Hypothalamus (tissue), 51 donors: ENCODE results near the gene TMEM271.

Experiments
- DNase-seq, 51 donors: peaks; one replicate each; lab custom pipeline; 2025; lab: John Stamatoyannopoulos, UW

Gene TMEM271

DNA sequence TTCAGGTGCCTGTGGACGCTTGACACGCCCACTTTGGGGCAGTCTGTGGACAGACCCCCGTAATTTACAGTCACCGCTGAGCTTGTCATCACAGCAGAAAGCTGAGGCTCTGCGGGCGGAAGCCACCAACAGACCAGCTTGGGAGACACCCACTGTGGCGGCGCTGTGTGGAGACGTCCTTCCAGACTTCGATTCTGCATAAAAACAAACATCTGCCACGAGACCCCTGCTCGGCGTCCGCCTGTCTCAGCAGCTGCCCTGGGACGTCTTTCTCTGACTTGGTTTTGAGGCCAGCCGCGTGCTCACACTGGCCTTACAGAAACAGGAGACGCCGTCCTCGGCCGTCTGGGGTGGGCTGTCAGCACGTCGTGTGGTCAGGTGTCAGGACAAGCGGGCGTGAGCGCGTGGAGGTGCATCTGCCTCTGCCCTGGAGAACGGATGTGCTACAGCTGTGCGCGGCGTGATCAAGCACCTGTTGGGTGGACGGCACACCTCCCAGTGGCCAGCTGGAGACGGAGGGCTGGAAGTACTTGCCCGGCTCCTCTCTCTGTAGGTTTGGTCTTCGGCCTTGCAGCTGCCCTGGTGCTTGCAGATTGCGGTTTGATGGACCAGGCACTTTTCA, 39.6 kb downstream of the TMEM271 start:
- DNase-seq, result no peak

DNA sequence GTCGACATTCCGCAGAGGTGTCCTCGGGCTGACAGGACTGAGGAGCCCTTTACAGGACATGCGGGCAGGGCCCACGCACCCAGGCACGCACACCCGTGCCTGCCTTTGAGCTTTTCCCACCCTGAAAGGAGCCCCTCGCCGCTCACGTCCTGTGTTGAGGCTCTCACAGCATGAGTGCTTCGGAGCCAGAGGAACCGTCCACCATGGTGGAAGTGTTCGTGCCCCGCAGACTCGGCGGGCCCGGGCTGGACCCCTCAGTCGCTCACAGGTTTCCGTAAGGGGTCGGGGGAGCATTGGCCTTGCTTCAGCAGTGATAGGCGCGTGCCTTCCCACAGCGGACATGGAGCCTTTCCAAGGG, 40.2 kb downstream of the TMEM271 start:
- no peak for DNase-seq

DNA sequence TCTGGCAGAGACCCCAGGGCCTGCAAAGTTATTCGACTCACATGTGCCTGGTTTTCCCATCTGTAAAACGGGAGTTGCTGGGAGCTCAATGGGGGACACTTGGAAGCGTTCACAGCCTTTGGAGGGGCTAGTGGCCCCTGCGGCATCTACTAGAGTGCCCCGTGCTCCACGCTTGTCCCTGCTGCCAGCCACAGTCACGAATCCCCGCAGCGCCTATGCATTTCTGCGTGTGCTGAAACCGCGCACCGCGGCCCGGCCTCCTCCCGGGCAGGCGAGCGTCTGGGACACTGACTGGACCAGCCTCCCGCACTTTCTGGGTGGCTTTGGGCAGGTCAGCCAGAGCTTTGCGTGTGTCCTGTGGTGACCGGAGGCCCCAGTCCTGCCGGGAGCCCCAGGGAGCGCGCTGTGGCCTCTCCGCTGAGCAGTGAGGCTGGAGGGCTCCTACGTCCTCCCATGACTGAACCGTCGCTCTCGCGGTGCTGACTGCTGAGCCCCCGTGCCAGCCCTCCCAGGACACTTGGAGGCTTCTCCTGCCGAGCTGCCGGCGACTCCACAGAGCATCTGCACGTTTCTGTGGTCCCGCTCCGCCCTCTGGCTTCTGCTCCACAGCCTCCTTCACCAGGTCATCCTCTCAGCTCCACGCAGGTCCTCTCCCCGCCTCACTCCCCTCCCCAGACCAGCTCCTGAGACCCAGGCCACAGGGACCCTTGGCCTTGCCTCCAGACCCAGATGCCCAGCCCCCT, 40.7 kb downstream of the TMEM271 start:
- no peak for DNase-seq

DNA sequence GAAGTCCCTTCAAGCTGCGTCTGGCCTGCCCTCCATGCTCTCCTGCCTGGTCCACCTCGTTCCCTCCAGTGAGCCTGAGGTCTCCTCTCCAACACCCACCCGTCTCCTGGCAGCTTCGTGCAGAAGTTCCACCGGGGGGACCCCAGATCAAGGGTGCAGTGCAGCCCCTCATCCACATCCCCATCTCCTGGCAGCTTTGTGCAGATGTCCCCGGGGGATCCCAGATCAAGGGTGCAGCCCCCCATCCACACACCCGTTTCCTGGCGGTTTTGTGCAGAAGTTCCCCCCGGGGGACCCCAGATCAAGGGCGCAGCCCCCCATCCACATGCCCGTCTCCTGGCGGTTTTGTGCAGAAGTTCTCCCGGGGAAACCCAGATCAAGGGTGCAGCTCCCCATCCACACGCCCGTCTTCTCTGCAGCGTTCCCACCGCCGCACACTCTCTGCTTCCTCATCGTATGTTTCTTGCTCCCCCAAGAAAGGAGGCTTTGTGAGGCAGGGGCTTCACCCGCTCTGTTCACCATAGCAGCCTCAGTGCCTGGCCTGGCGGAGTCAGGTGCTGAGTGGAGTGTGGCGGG, 41.4 kb downstream of the TMEM271 start:
- no peak for DNase-seq

DNA sequence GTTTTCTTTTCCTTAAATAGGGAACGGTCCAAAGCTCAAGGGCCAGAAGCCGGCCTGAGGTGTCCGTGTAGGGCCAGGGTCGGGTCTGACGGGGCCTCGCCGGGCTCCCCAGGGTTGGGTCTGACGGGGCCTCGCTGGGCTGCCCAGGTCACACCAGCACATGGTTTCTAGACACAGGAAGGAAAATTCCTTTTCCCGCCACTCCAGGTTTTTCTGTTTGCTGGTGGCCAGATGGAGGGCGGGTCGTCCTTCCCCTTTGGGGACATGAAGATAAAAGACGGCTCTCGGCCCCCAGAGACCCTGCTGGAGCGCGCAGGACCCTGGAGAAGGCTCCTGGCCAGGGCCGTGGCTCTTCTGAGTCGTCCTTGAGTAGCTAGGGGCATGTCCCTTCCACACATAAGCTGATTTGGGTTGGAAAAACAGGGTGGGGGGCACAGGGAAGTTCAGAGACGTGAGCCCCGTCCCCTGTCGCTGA, 42.0 kb downstream of the TMEM271 start:
- DNase-seq, result no peak

DNA sequence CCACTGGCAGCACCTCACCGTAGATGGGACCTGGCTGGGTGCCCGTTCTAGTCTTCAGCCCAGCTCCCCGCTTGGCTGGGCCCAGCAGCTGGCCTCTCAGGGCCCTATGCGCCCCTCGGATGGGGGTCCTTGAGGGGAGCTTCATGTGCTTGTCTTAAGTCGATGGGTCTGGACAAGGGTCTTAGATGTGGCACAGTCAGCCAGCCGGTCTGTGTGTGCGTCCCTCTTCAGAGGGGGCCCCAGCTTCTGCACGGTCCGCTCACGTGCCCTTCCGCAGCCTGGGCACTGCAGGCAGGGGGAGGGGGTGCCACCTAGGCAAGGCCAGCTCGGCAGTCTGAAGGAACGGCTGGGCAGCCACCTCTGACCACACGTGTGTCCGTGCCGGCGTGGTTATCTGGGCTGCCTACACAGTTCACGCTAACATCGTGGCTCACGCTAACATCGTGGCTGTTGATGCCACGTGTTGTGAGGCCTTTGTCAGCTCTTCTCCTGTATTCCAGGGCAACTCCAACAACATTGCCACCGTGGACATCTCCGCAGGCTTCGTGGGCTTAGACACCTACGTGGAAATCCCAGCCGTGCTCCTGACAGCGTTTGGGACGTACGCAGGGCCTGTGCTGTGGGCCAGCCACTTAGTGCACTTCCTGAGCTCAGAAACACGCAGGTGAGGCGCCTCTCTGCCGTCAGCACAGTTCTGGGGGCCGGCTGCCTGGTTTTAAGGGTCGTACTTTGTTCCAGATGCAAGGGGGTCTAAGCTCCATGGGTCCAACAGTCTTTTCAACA, 42.6 kb downstream of the TMEM271 start:
- DNase-seq, result no peak

DNA sequence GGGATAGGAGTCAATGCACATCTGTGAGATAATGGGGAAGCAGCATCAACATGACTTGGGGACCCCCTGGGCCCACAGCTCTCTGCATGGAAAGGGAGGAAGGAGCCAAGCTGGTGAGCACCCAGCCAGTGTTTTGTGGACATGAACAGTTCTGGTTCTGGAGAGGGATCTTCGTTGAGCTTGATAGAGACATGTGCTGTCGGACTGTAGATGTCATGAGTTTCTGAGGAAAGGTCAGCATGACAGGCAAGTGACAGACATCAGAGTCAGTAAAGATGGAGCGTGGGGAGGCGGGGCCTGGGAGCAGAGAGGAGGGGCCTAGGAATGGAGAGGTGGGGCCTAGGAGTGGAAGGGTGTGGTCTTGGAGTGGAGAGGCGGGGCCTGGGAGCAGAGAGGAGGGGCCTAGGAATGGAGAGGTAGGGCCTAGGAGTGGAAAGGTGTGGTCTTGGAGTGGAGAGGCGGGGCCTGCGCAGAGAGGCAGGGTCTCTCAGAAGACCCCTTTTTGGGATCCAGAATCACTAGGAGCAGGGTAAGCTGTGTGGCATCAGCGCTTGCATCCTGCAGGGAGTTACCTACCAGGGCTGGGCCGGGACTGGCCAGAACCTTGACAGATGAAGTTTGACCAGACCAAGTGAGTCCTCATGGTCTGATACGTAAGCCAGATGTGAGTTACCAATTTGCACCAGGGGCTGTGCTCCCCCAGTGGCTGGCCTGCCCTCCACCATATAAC, 43.3 kb downstream of the TMEM271 start:
- no peak for DNase-seq

DNA sequence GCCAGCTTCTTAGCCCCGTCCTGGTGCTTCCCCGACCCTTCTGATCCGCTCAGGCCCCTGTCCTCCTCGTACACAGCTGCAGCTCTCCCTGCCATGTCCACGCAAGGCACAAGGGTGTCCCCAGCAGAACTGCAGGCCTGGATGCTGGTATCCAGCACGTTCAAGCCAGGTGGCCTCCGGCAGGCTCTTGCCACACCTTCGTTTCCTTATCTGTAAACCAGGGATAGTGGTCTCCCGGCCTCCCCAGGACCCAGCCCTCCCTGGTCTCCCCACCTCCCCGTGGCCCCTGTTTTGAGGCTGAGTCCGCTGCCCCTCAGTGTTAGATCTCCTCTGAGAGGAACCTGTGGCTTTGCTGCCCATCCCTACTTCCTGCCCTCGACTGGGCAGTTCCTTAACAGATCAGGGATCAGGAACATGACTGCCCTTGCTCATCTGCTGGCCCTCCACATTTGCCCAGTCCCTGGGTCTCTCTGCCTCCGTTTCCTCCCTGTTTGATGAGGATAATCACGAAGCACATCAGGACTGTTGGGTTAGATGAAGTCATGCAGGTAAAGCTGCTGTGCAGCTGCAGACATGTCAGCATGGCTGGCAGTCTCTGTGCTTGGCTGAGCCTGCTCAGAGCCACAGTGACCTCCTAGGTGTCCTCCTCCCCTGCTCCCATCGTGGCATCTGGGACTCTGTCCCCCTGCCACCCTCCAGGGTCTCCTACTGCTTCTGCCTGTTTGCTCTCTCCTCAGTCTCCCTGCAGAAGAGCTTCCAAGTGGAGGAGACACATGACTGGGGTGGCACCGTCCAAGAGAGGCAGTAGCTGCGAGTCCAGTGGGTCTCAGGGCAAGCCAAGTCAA, 44.2 kb downstream of the TMEM271 start:
- DNase-seq, result no peak

DNA sequence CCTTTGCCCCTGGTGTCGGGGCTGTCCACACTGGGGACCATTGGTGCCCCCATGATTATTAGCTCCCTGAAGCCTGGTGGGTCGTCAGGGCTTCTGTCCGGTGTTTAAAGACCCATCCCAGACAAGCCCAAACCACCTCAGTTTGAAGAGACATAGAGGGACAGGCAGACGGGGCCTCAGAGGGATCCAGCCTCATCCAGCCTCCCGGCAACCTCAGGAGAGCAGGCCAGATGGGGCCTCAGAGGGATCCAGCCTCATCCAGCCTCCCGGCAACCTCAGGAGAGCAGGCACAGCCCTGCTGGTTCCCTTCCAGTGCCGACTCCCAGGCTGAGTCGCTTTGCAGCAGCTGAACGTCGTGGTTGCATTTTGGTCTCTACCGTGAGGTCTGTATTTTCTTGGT, 45.0 kb downstream of the TMEM271 start:
- no peak for DNase-seq

DNA sequence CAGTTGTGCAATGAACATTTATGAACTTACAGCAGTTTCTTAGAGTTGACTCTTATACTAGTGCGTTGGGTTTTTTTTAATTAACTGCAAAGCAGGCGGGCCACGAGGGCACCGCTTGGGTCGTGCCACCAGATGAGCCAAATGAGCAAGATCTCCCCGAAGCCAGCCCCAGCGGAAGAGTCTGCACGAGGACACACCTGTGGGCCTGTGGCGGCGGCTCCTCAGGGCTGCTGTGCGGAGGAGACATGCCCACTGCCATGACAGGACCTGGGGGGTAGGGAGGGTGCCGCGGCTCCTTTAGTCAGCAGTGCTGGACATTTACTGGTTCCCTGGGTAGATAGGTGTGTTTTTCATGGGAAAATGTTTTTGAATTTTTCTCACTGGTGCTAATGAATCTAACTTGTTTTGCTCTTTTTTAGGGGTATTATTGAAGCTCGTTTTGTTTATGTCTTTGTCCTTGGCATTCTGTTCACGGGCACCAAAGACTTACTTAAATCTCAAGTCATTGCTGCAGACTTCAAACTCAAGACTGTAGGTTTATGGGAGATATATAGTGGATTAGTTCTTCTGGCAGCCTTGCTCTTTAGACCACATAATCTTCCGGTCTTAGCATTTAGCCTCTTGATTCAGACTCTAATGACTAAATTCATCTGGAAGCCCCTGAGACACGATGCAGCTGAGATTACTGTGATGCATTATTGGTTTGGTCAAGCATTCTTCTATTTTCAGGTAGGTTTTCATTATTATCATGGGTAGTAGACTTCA, 45.9 kb downstream of the TMEM271 start:
- DNase-seq, result no peak

DNA sequence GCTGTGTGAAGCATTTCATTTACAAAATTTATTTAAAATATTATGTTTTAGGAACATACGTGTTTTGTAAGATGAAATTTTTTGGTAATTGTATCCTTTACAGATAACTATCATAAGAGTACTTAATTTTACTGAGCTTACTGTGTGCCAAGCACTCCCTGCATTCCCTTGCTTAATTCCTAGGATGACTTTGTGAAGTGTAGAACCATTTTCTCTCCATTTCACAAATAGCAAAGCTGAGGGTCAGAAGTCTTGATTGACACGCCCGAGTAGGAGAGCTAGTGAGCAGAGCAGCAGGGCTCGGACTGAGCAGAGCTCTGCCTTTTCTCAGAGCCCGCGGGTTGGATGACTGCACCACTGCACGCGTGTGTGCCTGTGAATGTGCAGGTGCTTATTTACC, 46.5 kb downstream of the TMEM271 start:
- no peak for DNase-seq

DNA sequence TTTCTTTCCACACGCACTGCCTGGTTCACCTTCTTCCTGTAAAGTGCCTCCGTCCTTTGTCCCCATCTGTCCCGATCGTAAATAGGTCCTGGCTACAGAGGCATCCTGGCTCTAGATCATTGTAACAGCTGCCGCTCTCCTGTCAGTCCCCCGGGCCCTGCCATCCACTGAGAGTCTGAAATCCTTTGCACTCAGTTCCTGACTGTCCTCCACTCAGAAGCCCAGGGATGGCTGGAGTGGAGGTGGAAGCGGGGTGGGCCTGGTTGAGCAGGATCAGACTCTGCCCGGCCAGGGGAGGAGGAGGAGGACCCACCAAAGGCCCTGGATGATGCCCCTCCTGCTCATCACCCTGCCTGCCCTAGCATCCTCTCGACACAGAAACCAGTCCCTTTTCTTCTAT, 47.3 kb downstream of the TMEM271 start:
- no peak for DNase-seq

DNA sequence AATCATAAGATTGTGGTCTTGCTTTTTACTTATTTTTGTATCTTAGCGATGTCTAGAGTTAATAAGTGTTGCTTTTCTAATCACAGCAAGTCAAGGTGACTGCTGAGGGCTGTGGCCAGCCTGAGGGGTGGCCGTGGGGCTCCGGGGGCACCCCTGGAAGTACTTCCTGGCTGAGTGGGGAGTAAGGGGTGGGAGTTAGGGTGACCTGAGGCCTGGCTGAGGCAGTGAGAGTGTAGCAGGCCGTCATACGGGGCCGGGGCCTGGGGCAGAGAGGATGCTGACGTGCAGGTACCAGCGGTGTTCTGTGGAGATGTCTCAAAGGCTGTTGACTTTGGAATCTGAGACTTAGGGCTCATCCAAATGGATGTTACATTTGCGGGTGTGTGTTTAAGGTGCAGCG, 47.8 kb downstream of the TMEM271 start:
- no peak for DNase-seq

DNA sequence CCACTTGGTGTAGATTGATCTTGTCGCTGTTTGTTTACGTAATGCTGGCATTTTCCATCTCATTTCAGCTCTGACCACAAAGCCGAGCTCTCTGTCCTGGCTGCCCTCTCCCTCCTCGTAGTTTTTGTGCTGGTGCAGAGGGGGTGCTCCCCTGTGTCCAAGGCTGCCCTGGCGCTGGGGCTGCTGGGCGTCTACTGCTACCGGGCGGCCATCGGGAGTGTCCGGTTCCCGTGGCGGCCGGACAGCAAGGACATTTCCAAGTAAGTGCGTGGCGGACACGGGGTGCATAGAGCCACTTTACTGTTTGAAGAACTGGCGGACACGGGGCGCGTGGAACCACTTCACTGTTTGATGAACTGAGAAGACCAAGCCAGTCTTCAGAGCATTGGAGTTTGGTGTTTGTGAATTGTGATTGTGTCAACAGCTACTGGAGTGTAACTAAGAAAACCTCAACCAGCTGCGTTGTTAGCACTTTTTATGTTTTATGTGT, 49.1 kb downstream of the TMEM271 start:
- DNase-seq, result no peak

DNA sequence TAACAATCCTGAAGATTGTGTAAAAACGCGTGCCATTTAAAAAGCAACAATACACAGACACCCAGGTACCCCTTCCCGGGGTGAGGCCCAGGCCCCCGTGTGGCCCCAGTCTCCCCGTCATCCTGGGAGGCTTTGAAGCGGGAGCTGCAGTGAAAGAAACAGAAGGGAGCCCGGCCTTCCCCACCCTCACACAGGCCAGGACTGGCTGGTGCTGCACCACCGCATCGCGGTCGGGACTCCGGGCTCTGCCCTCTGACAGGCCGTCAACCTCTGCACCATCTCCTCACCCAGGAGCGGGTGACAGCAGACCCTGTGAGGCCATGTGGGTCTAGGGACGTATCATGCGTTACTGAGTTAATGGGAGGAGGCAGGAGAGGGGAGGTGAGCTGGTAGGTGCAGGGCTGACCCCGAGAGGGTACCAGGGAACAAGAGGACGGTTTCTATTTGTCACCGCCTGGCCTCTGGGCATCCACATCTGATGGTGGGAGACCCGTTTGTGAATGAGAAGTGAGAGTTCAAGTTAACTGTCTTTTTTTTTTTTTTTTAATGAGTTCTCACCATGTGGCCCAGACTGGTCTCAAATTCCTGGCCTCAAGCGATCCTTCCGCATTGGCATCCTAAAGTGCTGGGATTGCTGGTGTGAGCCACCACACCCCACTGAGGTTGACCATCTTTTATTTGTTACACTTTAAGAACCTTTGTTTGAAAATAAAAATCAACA, 49.7 kb downstream of the TMEM271 start:
- DNase-seq, result no peak

DNA sequence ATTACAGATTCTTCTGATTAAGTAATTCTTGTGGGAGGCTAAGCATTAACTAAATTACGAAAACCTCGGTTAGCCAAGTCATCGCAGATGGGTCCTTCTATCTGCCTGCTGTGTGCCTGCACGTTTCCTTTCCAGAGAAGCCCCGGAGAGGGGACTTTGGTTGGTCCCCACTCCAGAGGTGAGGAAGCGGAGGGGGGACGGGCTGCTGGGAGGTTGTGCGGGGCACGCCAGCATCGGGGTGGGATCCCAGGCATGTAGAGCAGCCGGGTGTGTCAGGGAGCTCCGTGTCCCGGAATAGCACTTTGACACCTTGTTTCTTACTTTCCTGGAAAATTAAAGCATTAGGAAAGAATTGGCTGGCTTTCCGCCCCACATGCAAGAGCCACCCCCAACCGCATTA, 50.4 kb downstream of the TMEM271 start:
- no peak for DNase-seq

DNA sequence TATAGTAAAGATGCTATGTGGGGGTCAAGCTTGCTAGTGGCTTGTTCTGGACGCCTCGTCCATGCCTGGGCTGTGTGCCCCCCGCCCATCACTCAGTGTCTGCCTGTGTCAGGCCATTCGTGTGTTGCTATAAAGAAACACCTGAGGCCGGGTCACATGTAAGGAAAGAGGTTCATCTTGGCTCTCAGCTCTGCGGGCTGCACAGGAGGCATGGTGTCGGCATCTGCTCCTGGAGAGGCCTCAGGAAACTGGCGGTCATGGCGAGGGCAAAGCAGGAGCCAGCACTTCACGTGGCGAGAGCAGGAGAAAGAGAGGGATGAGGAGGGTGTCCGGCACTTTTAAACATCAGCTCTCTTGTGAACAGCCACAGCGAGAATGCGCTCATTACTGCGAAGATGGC, 51.9 kb downstream of the TMEM271 start:
- no peak for DNase-seq
